ENCODE data around the gene SIAH2.

GRCh38 chr3:150771600-150771999 lies 8.6 kb upstream of the SIAH2 start:
- TF ChIP-seq, protein P1, sequence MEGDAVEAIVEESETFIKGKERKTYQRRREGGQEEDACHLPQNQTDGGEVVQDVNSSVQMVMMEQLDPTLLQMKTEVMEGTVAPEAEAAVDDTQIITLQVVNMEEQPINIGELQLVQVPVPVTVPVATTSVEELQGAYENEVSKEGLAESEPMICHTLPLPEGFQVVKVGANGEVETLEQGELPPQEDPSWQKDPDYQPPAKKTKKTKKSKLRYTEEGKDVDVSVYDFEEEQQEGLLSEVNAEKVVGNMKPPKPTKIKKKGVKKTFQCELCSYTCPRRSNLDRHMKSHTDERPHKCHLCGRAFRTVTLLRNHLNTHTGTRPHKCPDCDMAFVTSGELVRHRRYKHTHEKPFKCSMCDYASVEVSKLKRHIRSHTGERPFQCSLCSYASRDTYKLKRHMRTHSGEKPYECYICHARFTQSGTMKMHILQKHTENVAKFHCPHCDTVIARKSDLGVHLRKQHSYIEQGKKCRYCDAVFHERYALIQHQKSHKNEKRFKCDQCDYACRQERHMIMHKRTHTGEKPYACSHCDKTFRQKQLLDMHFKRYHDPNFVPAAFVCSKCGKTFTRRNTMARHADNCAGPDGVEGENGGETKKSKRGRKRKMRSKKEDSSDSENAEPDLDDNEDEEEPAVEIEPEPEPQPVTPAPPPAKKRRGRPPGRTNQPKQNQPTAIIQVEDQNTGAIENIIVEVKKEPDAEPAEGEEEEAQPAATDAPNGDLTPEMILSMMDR (IDR thresholded peaks at IDR 0.05) = no peak
- TF ChIP-seq POLR2A (IDR thresholded peaks at IDR 0.05) = no peak
